Measurements from ENCODE around the gene WDR88.

The WDR88 gene

GRCh38 chr19:33195645-33196347 is 63.9 kb downstream of the WDR88 start:
- peaks cover 3% of the 10 kb centered on the region for H3K36me3 ChIP-seq (ENCODE audit: control insufficient read depth, insufficient read depth, low read length)
- peak overlapping the region; percentile 60 for H3K4me3 ChIP-seq (ENCODE audit: low read length)
- H3K4me1 ChIP-seq (ENCODE audit: control insufficient read depth, insufficient read depth, low read length): peaks cover 4% of the 10 kb centered on the region
- no peak overlapping the region for H3K9ac ChIP-seq (ENCODE audit: low read length)
- no peaks in the 10 kb centered on the region for H3K27me3 ChIP-seq (ENCODE audit: control insufficient read depth, insufficient read depth, low read length)
- H3K27ac ChIP-seq (ENCODE audit: low read depth, low read length): peak overlapping the region; percentile 51

- Histone ChIP-seq H3K4me3 (ENCODE audit: low read length) (no peak overlapping the region), H3K36me3 (ENCODE audit: control insufficient read depth, insufficient read depth, low read length) (peaks cover 3% of the 10 kb centered on the region), H3K27me3 (ENCODE audit: control insufficient read depth, insufficient read depth, low read length) (no peaks in the 10 kb centered on the region), H3K4me1 (ENCODE audit: control insufficient read depth, insufficient read depth, low read length) (peaks cover 4% of the 10 kb centered on the region), H3K9ac (ENCODE audit: low read length) (no peak overlapping the region), H3K27ac (ENCODE audit: low read depth, low read length) (no peak overlapping the region)
Measured at GRCh38 chr19:33196446-33197193, 64.7 kb downstream of the WDR88 start.

- Histone ChIP-seq H3K4me3 (ENCODE audit: low read length) (no peak overlapping the region), H3K27ac (ENCODE audit: low read depth, low read length) (no peak overlapping the region), H3K27me3 (ENCODE audit: control insufficient read depth, insufficient read depth, low read length) (no peaks in the 10 kb centered on the region), H3K4me1 (ENCODE audit: control insufficient read depth, insufficient read depth, low read length) (peaks cover 4% of the 10 kb centered on the region), H3K9ac (ENCODE audit: low read length) (no peak overlapping the region), H3K36me3 (ENCODE audit: control insufficient read depth, insufficient read depth, low read length) (peaks cover 3% of the 10 kb centered on the region)
Measured at GRCh38 chr19:33197591-33198000, 65.7 kb downstream of the WDR88 start.

- peaks cover 4% of the 10 kb centered on the region for H3K4me1 ChIP-seq (ENCODE audit: control insufficient read depth, insufficient read depth, low read length)
- peaks cover 3% of the 10 kb centered on the region for H3K36me3 ChIP-seq (ENCODE audit: control insufficient read depth, insufficient read depth, low read length)
- no peak overlapping the region for H3K27ac ChIP-seq (ENCODE audit: low read depth, low read length)
- H3K4me3 ChIP-seq (ENCODE audit: low read length): no peak overlapping the region
- H3K27me3 ChIP-seq (ENCODE audit: control insufficient read depth, insufficient read depth, low read length): no peaks in the 10 kb centered on the region
- no peak overlapping the region for H3K9ac ChIP-seq (ENCODE audit: low read length)
Measured at GRCh38 chr19:33198169-33198568, 66.3 kb downstream of the WDR88 start.

GRCh38 chr19:33199441-33200265 is 67.7 kb downstream of the WDR88 start:
- Histone ChIP-seq H3K27me3 (ENCODE audit: control insufficient read depth, insufficient read depth, low read length) (no peaks in the 10 kb centered on the region), H3K9ac (ENCODE audit: low read length) (no peak overlapping the region), H3K4me3 (ENCODE audit: low read length) (no peak overlapping the region), H3K4me1 (ENCODE audit: control insufficient read depth, insufficient read depth, low read length) (peaks cover 4% of the 10 kb centered on the region), H3K27ac (ENCODE audit: low read depth, low read length) (no peak overlapping the region), H3K36me3 (ENCODE audit: control insufficient read depth, insufficient read depth, low read length) (peaks cover 10% of the 10 kb centered on the region)

- Histone ChIP-seq H3K27me3 (ENCODE audit: control insufficient read depth, insufficient read depth, low read length) (no peaks in the 10 kb centered on the region), H3K9ac (ENCODE audit: low read length) (no peak overlapping the region), H3K36me3 (ENCODE audit: control insufficient read depth, insufficient read depth, low read length) (peaks cover 10% of the 10 kb centered on the region), H3K27ac (ENCODE audit: low read depth, low read length) (no peak overlapping the region), H3K4me1 (ENCODE audit: control insufficient read depth, insufficient read depth, low read length) (no peaks in the 10 kb centered on the region), H3K4me3 (ENCODE audit: low read length) (no peak overlapping the region)
Measured at GRCh38 chr19:33201473-33201872, 69.6 kb downstream of the WDR88 start.

- Histone ChIP-seq H3K4me1 (ENCODE audit: control insufficient read depth, insufficient read depth, low read length) (no peaks in the 10 kb centered on the region), H3K27ac (ENCODE audit: low read depth, low read length) (no peak overlapping the region), H3K36me3 (ENCODE audit: control insufficient read depth, insufficient read depth, low read length) (peaks cover 10% of the 10 kb centered on the region), H3K9ac (ENCODE audit: low read length) (no peak overlapping the region), H3K4me3 (ENCODE audit: low read length) (no peak overlapping the region), H3K27me3 (ENCODE audit: control insufficient read depth, insufficient read depth, low read length) (no peaks in the 10 kb centered on the region)
Measured at GRCh38 chr19:33201886-33202545, 70.1 kb downstream of the WDR88 start.

GRCh38 chr19:33202546-33203507 is 70.9 kb downstream of the WDR88 start:
- Histone ChIP-seq H3K27ac (ENCODE audit: low read depth, low read length) (no peak overlapping the region), H3K36me3 (ENCODE audit: control insufficient read depth, insufficient read depth, low read length) (peaks cover 6% of the 10 kb centered on the region), H3K4me1 (ENCODE audit: control insufficient read depth, insufficient read depth, low read length) (no peaks in the 10 kb centered on the region), H3K27me3 (ENCODE audit: control insufficient read depth, insufficient read depth, low read length) (no peaks in the 10 kb centered on the region), H3K4me3 (ENCODE audit: low read length) (no peak overlapping the region), H3K9ac (ENCODE audit: low read length) (no peak overlapping the region)

GRCh38 chr19:33203529-33203928 is 71.6 kb downstream of the WDR88 start:
- H3K27me3 ChIP-seq (ENCODE audit: control insufficient read depth, insufficient read depth, low read length): no peaks in the 10 kb centered on the region
- peaks cover 6% of the 10 kb centered on the region for H3K36me3 ChIP-seq (ENCODE audit: control insufficient read depth, insufficient read depth, low read length)
- H3K4me1 ChIP-seq (ENCODE audit: control insufficient read depth, insufficient read depth, low read length): no peaks in the 10 kb centered on the region
- no peak overlapping the region for H3K9ac ChIP-seq (ENCODE audit: low read length)
- H3K4me3 ChIP-seq (ENCODE audit: low read length): no peak overlapping the region
- H3K27ac ChIP-seq (ENCODE audit: low read depth, low read length): no peak overlapping the region

- H3K36me3 ChIP-seq (ENCODE audit: control insufficient read depth, insufficient read depth, low read length): peaks cover 6% of the 10 kb centered on the region
Measured at GRCh38 chr19:33204136-33204973, 72.4 kb downstream of the WDR88 start.

GRCh38 chr19:33205110-33205509 is 73.2 kb downstream of the WDR88 start:
- Histone ChIP-seq H3K9ac (ENCODE audit: low read length) (no peak overlapping the region), H3K27me3 (ENCODE audit: control insufficient read depth, insufficient read depth, low read length) (no peaks in the 10 kb centered on the region), H3K4me3 (ENCODE audit: low read length) (no peak overlapping the region), H3K27ac (ENCODE audit: low read depth, low read length) (no peak overlapping the region), H3K4me1 (ENCODE audit: control insufficient read depth, insufficient read depth, low read length) (no peaks in the 10 kb centered on the region), H3K36me3 (ENCODE audit: control insufficient read depth, insufficient read depth, low read length) (peaks cover 6% of the 10 kb centered on the region)

More at GRCh38 chr19:33204136-33204973, 72.4 kb downstream of the WDR88 start:
- Histone ChIP-seq H3K4me3 (ENCODE audit: low read length) (no peak overlapping the region), H3K9ac (ENCODE audit: low read length) (no peak overlapping the region), H3K27ac (ENCODE audit: low read depth, low read length) (no peak overlapping the region), H3K4me1 (ENCODE audit: control insufficient read depth, insufficient read depth, low read length) (no peaks in the 10 kb centered on the region), H3K27me3 (ENCODE audit: control insufficient read depth, insufficient read depth, low read length) (no peaks in the 10 kb centered on the region)

Measured in rectal smooth muscle tissue (tissue), 1 donor.